ENCODE data around the gene REN.
A peak's percentile ranks its signal among the peaks of the same experiment; 100 is the strongest.

REN gene

DNA sequence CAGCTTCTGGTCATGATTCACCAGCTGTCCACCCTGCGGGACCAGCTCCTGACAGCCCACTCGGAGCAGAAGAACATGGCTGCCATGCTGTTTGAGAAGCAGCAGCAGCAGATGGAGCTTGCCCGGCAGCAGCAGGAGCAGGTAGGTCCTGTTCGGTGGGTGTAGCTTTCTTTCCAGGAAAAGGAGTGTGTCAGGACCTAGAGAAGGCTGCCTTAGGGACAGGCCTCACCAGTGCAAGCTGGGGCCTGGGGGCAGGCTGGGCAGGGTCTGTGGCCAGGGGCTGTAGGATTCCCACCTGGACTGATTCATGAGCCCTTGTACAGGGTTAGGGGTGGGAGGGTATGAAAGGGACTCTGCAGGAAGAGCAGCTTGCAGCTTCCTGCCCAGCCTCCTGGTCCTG, 49.6 kb downstream of the REN start:
- peaks cover 0 to 10% of the 10 kb centered on the region in 2 donors for H3K36me3 ChIP-seq (ENCODE audit: control insufficient read depth in 2 of 2, insufficient read depth in 2 of 2, low read length in 2 of 2)
- H3K4me3 ChIP-seq (ENCODE audit: low read length in 2 of 2), result no peak overlapping the region
- no peaks in the 10 kb centered on the region for H3K9me3 ChIP-seq (ENCODE audit: control insufficient read depth in 2 of 2, low read length in 2 of 2)
- H3K4me1 ChIP-seq (ENCODE audit: control insufficient read depth, insufficient read depth, low read length), result peaks cover 3% of the 10 kb centered on the region
- H3K9ac ChIP-seq (ENCODE audit: low read length in 2 of 2), result no peak overlapping the region
- no peaks in the 10 kb centered on the region for H3K27me3 ChIP-seq (ENCODE audit: control insufficient read depth in 1 of 2, insufficient read depth in 2 of 2, low read length in 2 of 2)
- no peak overlapping the region for H3K27ac ChIP-seq (ENCODE audit: low read length)

DNA sequence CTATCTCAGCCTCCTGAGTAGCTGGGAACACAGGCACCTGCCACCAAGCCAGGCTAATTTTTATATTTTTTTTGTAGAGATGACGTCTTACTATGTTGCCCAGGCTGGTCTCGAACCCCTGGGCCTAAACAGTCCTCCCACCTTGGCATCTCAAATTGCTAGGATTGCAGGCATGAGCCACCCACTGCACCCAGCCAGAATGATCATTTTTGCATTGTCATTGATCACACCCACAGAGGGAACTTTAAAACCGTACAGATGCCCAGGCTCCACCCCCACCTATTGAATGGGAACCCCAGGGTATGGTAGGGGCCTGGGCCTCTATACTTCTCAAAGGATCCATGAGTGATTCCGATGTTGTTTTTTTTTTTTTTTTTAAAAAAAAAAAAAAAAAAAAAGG, 51.0 kb downstream of the REN start:
- peaks cover 7% of the 10 kb centered on the region for H3K4me1 ChIP-seq (ENCODE audit: control insufficient read depth, insufficient read depth, low read length)
- H3K9ac ChIP-seq (ENCODE audit: low read length in 2 of 2), result no peak overlapping the region
- peaks cover 0 to 8% of the 10 kb centered on the region in 2 donors for H3K36me3 ChIP-seq (ENCODE audit: control insufficient read depth in 2 of 2, insufficient read depth in 2 of 2, low read length in 2 of 2)
- H3K27me3 ChIP-seq (ENCODE audit: control insufficient read depth in 1 of 2, insufficient read depth in 2 of 2, low read length in 2 of 2), result no peaks in the 10 kb centered on the region
- no peak overlapping the region for H3K4me3 ChIP-seq (ENCODE audit: low read length in 2 of 2)
- H3K9me3 ChIP-seq (ENCODE audit: control insufficient read depth in 2 of 2, low read length in 2 of 2), result no peaks in the 10 kb centered on the region
- H3K27ac ChIP-seq (ENCODE audit: low read length), result no peak overlapping the region

DNA sequence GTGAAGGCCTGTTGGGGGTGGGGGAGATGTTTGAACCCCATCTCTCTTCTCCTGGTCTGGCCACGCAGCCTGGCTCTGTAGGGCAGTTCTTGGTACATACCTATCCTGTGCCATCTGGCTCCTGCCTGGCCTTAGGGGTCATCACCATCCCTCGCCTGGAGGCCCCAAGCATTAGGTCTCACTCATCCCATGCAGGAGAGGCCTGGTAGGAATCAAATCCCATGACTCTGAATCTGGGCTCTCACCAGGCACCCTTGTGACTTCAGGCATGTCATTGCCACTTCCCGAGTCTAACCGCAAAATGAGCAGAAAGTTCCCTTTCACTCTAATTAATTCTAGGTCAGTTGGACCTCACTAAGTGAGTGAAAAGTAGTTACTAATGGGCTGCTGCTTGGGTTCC, 51.5 kb downstream of the REN start:
- Histone ChIP-seq H3K4me1 (ENCODE audit: control insufficient read depth, insufficient read depth, low read length) (peaks cover 7% of the 10 kb centered on the region), H3K27me3 (ENCODE audit: control insufficient read depth in 1 of 2, insufficient read depth in 2 of 2, low read length in 2 of 2) (no peaks in the 10 kb centered on the region), H3K36me3 (ENCODE audit: control insufficient read depth in 2 of 2, insufficient read depth in 2 of 2, low read length in 2 of 2) (peaks cover 0 to 8% of the 10 kb centered on the region in 2 donors), H3K9me3 (ENCODE audit: control insufficient read depth in 2 of 2, low read length in 2 of 2) (no peaks in the 10 kb centered on the region), H3K9ac (ENCODE audit: low read length in 2 of 2) (no peak overlapping the region), H3K4me3 (ENCODE audit: low read length in 2 of 2) (no peak overlapping the region), H3K27ac (ENCODE audit: low read length) (no peak overlapping the region)

DNA sequence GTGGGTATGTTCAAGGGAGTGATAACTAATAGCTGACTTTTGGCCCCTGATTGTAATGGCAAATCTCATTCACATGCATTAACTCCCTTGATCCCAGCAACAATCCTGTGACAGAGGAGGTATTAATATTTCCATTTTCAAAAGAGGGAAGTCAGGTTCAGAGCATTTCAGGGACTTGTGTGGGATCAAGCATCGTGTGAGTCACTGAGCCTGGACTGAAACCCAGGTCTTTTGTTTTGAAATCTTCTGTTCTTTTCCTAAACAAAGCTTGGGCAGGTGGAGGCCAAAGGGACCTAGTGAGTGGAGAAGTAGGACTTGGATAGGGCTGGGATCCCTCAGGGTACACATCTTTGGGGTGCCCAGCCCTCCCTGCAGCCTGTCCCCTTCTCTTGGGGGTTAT, 52.2 kb downstream of the REN start:
- Histone ChIP-seq H3K4me1 (ENCODE audit: control insufficient read depth, insufficient read depth, low read length) (peaks cover 7% of the 10 kb centered on the region), H3K36me3 (ENCODE audit: control insufficient read depth in 2 of 2, insufficient read depth in 2 of 2, low read length in 2 of 2) (peaks cover 0 to 7% of the 10 kb centered on the region in 2 donors), H3K4me3 (ENCODE audit: low read length in 2 of 2) (no peak overlapping the region), H3K9ac (ENCODE audit: low read length in 2 of 2) (no peak overlapping the region), H3K27ac (ENCODE audit: low read length) (no peak overlapping the region), H3K9me3 (ENCODE audit: control insufficient read depth in 2 of 2, low read length in 2 of 2) (no peaks in the 10 kb centered on the region), H3K27me3 (ENCODE audit: control insufficient read depth in 1 of 2, insufficient read depth in 2 of 2, low read length in 2 of 2) (no peaks in the 10 kb centered on the region)

DNA sequence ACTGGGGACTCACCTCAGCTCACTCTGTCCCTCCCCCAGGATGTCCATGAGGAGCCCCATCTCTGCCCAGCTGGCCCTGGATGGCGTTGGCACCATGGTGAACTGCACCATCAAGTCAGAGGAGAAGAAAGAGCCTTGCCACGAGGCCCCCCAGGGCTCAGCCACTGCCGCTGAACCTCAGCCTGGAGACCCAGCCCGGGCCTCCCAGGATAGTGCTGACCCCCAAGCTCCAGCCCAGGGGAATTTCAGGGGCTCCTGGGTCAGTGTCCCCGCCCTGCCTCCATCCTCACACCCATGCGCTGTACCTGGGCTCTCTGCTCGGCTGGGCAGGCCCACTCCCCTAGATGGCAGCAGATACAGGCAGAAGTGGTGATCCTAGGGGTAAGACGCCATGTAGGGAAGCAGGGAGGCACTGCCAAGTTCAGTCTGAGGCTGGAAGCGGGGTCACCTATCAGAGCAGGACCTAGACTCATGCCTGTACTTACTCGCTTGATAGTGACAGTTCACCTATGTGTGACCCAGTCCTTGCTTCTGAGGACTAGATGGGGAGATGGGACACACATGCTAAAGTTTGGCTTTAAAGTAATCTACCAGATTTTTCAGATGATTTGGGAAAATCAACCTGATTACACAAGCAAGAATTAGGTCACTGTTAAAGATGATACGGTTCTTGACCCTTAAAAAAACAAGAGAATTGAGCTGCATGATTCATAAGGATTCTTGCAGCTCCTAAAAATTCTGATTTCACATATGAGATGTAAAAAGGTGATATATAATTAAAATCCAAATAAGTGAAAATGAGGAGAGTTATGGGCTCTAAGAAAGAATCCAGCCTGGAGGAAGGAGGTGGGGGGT, 53.0 kb downstream of the REN start:
- H3K27ac ChIP-seq (ENCODE audit: low read length), result no peak overlapping the region
- H3K4me3 ChIP-seq (ENCODE audit: low read length in 2 of 2), result no peak overlapping the region
- no peaks in the 10 kb centered on the region for H3K9me3 ChIP-seq (ENCODE audit: control insufficient read depth in 2 of 2, low read length in 2 of 2)
- no peak overlapping the region for H3K9ac ChIP-seq (ENCODE audit: low read length in 2 of 2)
- H3K36me3 ChIP-seq (ENCODE audit: control insufficient read depth in 2 of 2, insufficient read depth in 2 of 2, low read length in 2 of 2), result peaks cover 0 to 3% of the 10 kb centered on the region in 2 donors
- H3K27me3 ChIP-seq (ENCODE audit: control insufficient read depth in 1 of 2, insufficient read depth in 2 of 2, low read length in 2 of 2), result no peaks in the 10 kb centered on the region
- H3K4me1 ChIP-seq (ENCODE audit: control insufficient read depth, insufficient read depth, low read length), result peaks cover 7% of the 10 kb centered on the region

DNA sequence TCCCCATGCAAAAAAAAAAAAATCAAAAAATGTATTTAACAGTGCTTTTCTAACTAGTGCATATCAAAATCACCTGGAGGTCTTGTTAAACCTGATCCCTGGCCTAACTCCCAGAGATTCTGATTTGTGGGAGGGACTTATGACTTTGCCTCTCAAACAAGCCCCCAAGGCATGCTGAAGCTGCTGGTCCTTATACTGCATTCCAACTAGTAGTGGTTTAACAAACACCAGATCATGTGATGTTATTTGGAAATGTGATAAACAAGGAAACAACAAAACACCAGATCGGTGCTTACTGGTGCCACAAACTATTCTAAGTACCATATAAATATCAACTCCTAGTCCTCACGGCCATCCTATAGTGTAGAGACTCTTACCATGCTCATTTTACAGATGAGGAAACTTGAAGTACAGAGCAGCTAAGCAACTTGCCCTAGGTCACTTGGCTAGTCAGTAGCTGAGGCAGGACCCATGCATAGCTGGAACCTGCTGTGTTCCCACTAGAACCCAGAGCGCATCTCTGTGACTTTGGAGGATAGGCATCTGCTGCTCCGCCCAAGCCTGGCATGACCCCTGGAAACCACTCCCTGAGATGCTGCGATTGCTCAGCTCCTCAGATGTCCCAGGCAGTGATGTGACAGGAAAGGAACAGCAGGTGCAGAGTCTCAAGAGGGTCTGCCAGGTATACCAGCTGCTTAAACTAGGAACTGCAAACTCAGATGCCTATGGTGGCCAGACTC, 55.1 kb downstream of the REN start:
- H3K27me3 ChIP-seq (ENCODE audit: control insufficient read depth in 1 of 2, insufficient read depth in 2 of 2, low read length in 2 of 2), result no peaks in the 10 kb centered on the region
- H3K4me1 ChIP-seq (ENCODE audit: control insufficient read depth, insufficient read depth, low read length), result peaks cover 12% of the 10 kb centered on the region
- no peak overlapping the region for H3K4me3 ChIP-seq (ENCODE audit: low read length in 2 of 2)
- no peaks in the 10 kb centered on the region for H3K9me3 ChIP-seq (ENCODE audit: control insufficient read depth in 2 of 2, low read length in 2 of 2)
- no peaks in the 10 kb centered on the region for H3K36me3 ChIP-seq (ENCODE audit: control insufficient read depth in 2 of 2, insufficient read depth in 2 of 2, low read length in 2 of 2)
- no peak overlapping the region for H3K9ac ChIP-seq (ENCODE audit: low read length in 2 of 2)
- H3K27ac ChIP-seq (ENCODE audit: low read length), result no peak overlapping the region

DNA sequence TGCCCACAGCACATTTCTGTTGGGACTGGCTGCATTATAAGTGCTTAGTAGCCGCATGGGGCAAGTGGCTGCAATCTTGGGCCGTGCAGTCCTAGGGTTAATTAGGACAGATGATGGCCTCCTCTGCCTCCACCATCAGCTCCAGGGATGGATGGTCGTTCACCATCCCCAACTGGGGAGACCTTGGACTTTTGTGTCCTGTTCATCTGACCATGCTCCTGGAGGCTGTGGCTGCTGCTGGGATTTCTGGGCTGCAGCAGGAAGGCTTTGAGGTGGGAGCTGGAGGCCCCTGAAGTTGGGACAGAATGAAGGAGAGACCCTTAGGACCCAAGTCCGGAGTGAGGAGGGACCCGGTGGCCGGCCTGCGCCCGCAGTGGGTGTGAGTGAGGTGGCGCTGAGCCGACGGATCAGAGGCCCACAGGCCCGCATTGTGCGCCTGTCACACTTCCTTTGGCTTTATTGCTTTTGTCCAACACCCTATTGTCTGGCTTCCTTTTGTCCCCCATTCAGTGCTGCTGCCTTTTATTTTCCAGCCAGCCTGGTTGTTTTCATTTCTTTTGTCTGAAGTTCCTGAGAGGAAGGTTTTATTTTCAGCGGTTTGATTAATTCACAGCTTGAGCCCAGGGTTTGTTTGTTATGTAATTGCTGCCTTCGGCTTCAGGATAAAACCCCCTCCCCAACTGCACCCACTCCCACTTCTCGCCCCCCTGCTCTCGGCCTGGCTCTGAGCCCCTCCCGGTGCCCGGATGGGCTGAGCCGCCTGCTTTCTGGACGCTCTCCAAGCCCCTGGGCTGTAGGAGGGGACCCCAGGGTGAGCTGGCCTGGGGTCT, 57.6 kb downstream of the REN start:
- H3K9me3 ChIP-seq (ENCODE audit: control insufficient read depth in 2 of 2, low read length in 2 of 2), result no peaks in the 10 kb centered on the region
- peaks cover 16% of the 10 kb centered on the region for H3K4me1 ChIP-seq (ENCODE audit: control insufficient read depth, insufficient read depth, low read length)
- H3K36me3 ChIP-seq (ENCODE audit: control insufficient read depth in 2 of 2, insufficient read depth in 2 of 2, low read length in 2 of 2), result no peaks in the 10 kb centered on the region
- H3K27ac ChIP-seq (ENCODE audit: low read length), result no peak overlapping the region
- no peaks in the 10 kb centered on the region for H3K27me3 ChIP-seq (ENCODE audit: control insufficient read depth in 1 of 2, insufficient read depth in 2 of 2, low read length in 2 of 2)
- peak overlapping the region in 1 of 2 donors; percentile 15 for H3K4me3 ChIP-seq (ENCODE audit: low read length in 2 of 2)
- H3K9ac ChIP-seq (ENCODE audit: low read length in 2 of 2), result no peak overlapping the region

DNA sequence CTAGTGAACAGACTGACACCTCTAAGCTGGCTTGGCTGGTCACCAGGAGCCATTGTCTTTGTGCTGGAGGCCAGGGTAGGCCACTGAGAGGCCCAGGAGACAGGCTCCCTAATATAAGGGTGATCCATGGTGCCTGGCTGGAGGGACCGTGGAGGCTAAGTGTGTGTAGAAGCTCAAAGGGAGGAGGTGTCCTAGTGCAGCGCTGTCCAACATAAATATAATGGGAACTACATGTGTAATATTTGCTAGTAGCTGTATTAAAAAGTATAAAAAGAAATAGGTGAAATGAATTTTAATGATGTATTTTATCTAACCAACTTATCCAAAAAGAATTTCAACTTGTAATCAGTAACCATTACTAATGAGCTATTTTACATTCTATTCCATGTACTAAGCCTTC, 58.2 kb downstream of the REN start:
- H3K9ac ChIP-seq (ENCODE audit: low read length in 2 of 2), result no peak overlapping the region
- H3K27ac ChIP-seq (ENCODE audit: low read length), result no peak overlapping the region
- H3K4me3 ChIP-seq (ENCODE audit: low read length in 2 of 2), result no peak overlapping the region
- no peaks in the 10 kb centered on the region for H3K27me3 ChIP-seq (ENCODE audit: control insufficient read depth in 1 of 2, insufficient read depth in 2 of 2, low read length in 2 of 2)
- H3K4me1 ChIP-seq (ENCODE audit: control insufficient read depth, insufficient read depth, low read length), result peaks cover 18% of the 10 kb centered on the region
- H3K9me3 ChIP-seq (ENCODE audit: control insufficient read depth in 2 of 2, low read length in 2 of 2), result no peaks in the 10 kb centered on the region
- no peaks in the 10 kb centered on the region for H3K36me3 ChIP-seq (ENCODE audit: control insufficient read depth in 2 of 2, insufficient read depth in 2 of 2, low read length in 2 of 2)

DNA sequence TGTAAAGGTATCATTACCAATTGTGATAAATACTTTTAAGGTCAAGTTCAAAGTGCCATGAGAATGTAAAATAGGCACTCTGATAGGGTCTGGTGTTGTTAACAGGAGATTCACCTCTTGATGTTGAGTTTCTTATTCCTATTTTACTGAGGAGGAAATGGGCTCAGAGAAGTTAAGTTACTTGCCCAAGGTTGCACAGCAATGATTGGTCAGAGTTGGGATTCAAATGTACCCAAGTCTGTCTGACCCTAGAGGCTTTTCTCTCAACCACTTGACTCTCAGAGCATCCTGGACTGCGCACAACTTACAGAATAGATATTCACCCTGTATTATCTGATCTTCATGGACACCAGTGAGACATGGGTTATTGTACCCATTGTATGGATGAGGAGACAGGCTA, 59.3 kb downstream of the REN start:
- Histone ChIP-seq H3K4me3 (ENCODE audit: low read length in 2 of 2) (no peak overlapping the region), H3K9me3 (ENCODE audit: control insufficient read depth in 2 of 2, low read length in 2 of 2) (no peaks in the 10 kb centered on the region), H3K9ac (ENCODE audit: low read length in 2 of 2) (no peak overlapping the region), H3K36me3 (ENCODE audit: control insufficient read depth in 2 of 2, insufficient read depth in 2 of 2, low read length in 2 of 2) (no peaks in the 10 kb centered on the region), H3K27ac (ENCODE audit: low read length) (no peak overlapping the region), H3K27me3 (ENCODE audit: control insufficient read depth in 1 of 2, insufficient read depth in 2 of 2, low read length in 2 of 2) (no peaks in the 10 kb centered on the region), H3K4me1 (ENCODE audit: control insufficient read depth, insufficient read depth, low read length) (peaks cover 27% of the 10 kb centered on the region)

DNA sequence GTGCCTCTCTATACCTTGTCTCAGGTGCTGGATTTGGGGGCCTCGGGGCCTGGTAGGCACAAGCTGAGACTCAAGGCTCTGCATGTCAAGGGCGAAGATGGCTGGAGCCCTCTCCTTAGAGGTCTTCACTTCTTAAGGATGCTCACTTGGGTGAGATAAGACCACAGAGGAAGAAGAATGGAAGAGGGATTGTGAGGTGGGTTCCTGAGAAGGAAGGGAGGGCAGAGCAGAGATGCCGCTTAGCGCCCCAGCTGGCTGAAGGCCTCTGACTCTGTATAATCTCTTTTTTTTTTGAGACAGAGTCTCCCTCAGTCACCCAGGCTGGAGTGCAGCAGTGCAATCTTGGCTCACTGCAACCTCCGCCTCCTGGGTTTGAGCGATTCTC, 61.0 kb downstream of the REN start:
- no peaks in the 10 kb centered on the region for H3K27me3 ChIP-seq (ENCODE audit: control insufficient read depth in 1 of 2, insufficient read depth in 2 of 2, low read length in 2 of 2)
- no peak overlapping the region for H3K9ac ChIP-seq (ENCODE audit: low read length in 2 of 2)
- peaks cover 26% of the 10 kb centered on the region for H3K4me1 ChIP-seq (ENCODE audit: control insufficient read depth, insufficient read depth, low read length)
- H3K9me3 ChIP-seq (ENCODE audit: control insufficient read depth in 2 of 2, low read length in 2 of 2), result no peaks in the 10 kb centered on the region
- H3K36me3 ChIP-seq (ENCODE audit: control insufficient read depth in 2 of 2, insufficient read depth in 2 of 2, low read length in 2 of 2), result no peaks in the 10 kb centered on the region
- H3K27ac ChIP-seq (ENCODE audit: low read length), result no peak overlapping the region
- H3K4me3 ChIP-seq (ENCODE audit: low read length in 2 of 2), result no peak overlapping the region

Measured in stomach smooth muscle (tissue), 2 donors.